ENCODE data around the gene BEND7. TPM values are rescaled to one million over a fixed set of nuclear protein-coding genes. Genes with fewer than 3 reads are reported as not detected.

The BEND7 gene
- total and polyA plus RNA-seq, 2 of the 4 experiments (the other 2 are of a cell fraction): 2.3 to 3.5 TPM

DNA sequence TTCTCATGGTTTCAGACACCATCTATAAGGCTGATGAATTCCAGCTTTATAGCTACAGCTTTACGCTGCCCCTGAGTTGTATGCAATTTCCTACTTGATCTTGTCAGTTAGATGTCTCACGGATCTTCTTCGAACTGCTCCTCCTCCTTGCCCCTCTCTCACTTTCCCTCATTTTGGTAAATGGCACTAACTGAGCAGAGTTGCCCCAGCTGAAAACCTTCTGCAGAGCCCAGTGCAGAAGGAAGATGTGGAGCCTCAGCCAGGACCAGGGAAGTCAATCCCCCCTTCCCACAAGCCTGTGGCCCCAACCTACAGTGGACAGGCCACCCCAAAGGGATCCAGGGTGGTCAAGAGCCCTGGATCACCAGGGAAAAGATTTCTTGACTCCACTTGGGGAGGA is 131.8 kb downstream of the BEND7 start:
- ChIA-PET POLR2A (ENCODE audit: unreplicated experiment) (interaction anchor here (0.5 kb wide), 1 partner anchor 11 kb away, joined by 4 read pairs; no protein-coding TSS in a partner anchor), CTCF (no interaction called here)
- TF ChIP-seq SMC3 (IDR thresholded peaks at IDR 0.05; ENCODE audit: low read depth, low read length) (no peak), POLR2A (IDR thresholded peaks at IDR 0.05; ENCODE audit: low read depth, low read length) (no peak), RFX5 (IDR thresholded peaks at IDR 0.05; ENCODE audit: low read depth, low read length) (no peak), NFE2L2 (IDR thresholded peaks at IDR 0.05; ENCODE audit: low read depth, low read length) (no peak), MAFK (IDR thresholded peaks at IDR 0.05; ENCODE audit: low read depth, low read length) (no peak), CHD1 (IDR thresholded peaks at IDR 0.05; ENCODE audit: low read depth, low read length) (no peak), MAZ (IDR thresholded peaks at IDR 0.05; ENCODE audit: borderline replicate concordance, low read depth, low read length) (no peak), RCOR1 (IDR thresholded peaks at IDR 0.05; ENCODE audit: insufficient replicate concordance, low read length) (no peak), RAD21 (IDR thresholded peaks at IDR 0.05; ENCODE audit: low read length) (no peak), MXI1 (IDR thresholded peaks at IDR 0.05; ENCODE audit: borderline replicate concordance, low read depth, low read length) (no peak), CEBPB (IDR thresholded peaks at IDR 0.05; ENCODE audit: low read depth, low read length) (no peak), FOS (IDR thresholded peaks at IDR 0.05; ENCODE audit: low read depth, low read length) (no peak), BHLHE40 (IDR thresholded peaks at IDR 0.05; ENCODE audit: low read depth, low read length) (no peak)
- TF ChIP-seq, protein P1, sequence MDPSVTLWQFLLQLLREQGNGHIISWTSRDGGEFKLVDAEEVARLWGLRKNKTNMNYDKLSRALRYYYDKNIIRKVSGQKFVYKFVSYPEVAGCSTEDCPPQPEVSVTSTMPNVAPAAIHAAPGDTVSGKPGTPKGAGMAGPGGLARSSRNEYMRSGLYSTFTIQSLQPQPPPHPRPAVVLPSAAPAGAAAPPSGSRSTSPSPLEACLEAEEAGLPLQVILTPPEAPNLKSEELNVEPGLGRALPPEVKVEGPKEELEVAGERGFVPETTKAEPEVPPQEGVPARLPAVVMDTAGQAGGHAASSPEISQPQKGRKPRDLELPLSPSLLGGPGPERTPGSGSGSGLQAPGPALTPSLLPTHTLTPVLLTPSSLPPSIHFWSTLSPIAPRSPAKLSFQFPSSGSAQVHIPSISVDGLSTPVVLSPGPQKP (IDR thresholded peaks at IDR 0.05; ENCODE audit: borderline replicate concordance, low read depth, low read length): no peak
- TF ChIP-seq, protein P2, sequence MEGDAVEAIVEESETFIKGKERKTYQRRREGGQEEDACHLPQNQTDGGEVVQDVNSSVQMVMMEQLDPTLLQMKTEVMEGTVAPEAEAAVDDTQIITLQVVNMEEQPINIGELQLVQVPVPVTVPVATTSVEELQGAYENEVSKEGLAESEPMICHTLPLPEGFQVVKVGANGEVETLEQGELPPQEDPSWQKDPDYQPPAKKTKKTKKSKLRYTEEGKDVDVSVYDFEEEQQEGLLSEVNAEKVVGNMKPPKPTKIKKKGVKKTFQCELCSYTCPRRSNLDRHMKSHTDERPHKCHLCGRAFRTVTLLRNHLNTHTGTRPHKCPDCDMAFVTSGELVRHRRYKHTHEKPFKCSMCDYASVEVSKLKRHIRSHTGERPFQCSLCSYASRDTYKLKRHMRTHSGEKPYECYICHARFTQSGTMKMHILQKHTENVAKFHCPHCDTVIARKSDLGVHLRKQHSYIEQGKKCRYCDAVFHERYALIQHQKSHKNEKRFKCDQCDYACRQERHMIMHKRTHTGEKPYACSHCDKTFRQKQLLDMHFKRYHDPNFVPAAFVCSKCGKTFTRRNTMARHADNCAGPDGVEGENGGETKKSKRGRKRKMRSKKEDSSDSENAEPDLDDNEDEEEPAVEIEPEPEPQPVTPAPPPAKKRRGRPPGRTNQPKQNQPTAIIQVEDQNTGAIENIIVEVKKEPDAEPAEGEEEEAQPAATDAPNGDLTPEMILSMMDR (conservative IDR thresholded peaks at IDR 0.05; ENCODE audit: low read depth, low read length): no peak
- TF ChIP-seq, protein P3, sequence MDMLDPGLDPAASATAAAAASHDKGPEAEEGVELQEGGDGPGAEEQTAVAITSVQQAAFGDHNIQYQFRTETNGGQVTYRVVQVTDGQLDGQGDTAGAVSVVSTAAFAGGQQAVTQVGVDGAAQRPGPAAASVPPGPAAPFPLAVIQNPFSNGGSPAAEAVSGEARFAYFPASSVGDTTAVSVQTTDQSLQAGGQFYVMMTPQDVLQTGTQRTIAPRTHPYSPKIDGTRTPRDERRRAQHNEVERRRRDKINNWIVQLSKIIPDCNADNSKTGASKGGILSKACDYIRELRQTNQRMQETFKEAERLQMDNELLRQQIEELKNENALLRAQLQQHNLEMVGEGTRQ (IDR thresholded peaks at IDR 0.05; ENCODE audit: low read depth, low read length): no peak
- intact Hi-C loops (cut with micrococcal nuclease): no loop called here
- Histone ChIP-seq H3K4me1 (ENCODE audit: control insufficient read depth, insufficient read depth, low read length) (no peaks in the 10 kb centered on the region), H3K36me3 (ENCODE audit: control insufficient read depth, insufficient read depth, low read length) (no peaks in the 10 kb centered on the region), H3K9me1 (ENCODE audit: insufficient read depth, low read length) (no peaks in the 10 kb centered on the region), H2AFZ (replicated peaks; ENCODE audit: low read length, poor library complexity) (no peak overlapping the region), H4K91ac (ENCODE audit: insufficient read depth, low read depth, low read length) (no peak overlapping the region), H3K4ac (ENCODE audit: low read depth, low read length) (no peak overlapping the region), H3K27me3 (ENCODE audit: control insufficient read depth, insufficient read depth, low read length) (peaks cover 15% of the 10 kb centered on the region), H3K23ac (ENCODE audit: low read depth, low read length) (no peak overlapping the region), H4K5ac (ENCODE audit: low read depth, low read length) (no peak overlapping the region), H3K9me3 (ENCODE audit: control insufficient read depth, insufficient read depth, low read length) (0 out of 2 replicates have a peak, but pooled peaks cover 2% of the 10 kb centered on the region), H2AK9ac (replicated peaks; ENCODE audit: low read depth, low read length, poor library complexity) (no peak overlapping the region), H4K8ac (ENCODE audit: low read depth in 2 of 2, low read length in 2 of 2) (no peak overlapping the region), H4K20me1 (ENCODE audit: insufficient read depth, low read length) (no peaks in the 10 kb centered on the region), H3K27ac (ENCODE audit: insufficient read depth, low read length) (no peak overlapping the region), H2AK5ac (ENCODE audit: low read depth, low read length) (no peak overlapping the region), H2BK5ac (ENCODE audit: low read depth, low read length, poor library complexity, severe bottlenecking) (no peak overlapping the region), H3K14ac (replicated peaks; ENCODE audit: low read depth, low read length) (no peak overlapping the region), H3K9ac (ENCODE audit: low read depth, low read length) (no peak overlapping the region), H3K79me1 (ENCODE audit: low read depth in 1 of 2, low read length in 2 of 2) (no peaks in the 10 kb centered on the region), H2BK15ac (ENCODE audit: low read depth, low read length) (no peak overlapping the region), H3K4me2 (ENCODE audit: low read depth, low read length) (no peak overlapping the region), H3K4me3 (ENCODE audit: insufficient read depth, low read depth, low read length) (no peak overlapping the region), H2BK120ac (ENCODE audit: low read depth, low read length) (no peak overlapping the region), H2BK20ac (ENCODE audit: low read depth, low read length) (no peak overlapping the region), H3K18ac (ENCODE audit: low read depth, low read length) (no peak overlapping the region), H3K56ac (ENCODE audit: extremely low read depth, insufficient read depth, low read length) (no peak overlapping the region)
- ATAC-seq (ENCODE audit: low read depth): no peak
- DNase-seq: no peak
- 80% methylated on average over 1 of the region's 3 CpGs; no CpG with 5 or more reads in 1 of the 2 experiments for WGBS, 2 experiments (ENCODE audit: extremely low coverage in 2 of 2, insufficient read length in 1 of 2)
- dilution Hi-C loops (cut with HindIII; ENCODE audit: low sequenced_read_pairs, unreplicated experiment): no loop called here
- in situ Hi-C loops (cut with MboI; ENCODE audit: low sequenced_read_pairs): no loop called here
- no TSS peak for BruUV-seq (replicated peaks)

Measured in IMR-90 (cell line).